Measurements from ENCODE around the gene UBA52.

The UBA52 gene

DNA sequence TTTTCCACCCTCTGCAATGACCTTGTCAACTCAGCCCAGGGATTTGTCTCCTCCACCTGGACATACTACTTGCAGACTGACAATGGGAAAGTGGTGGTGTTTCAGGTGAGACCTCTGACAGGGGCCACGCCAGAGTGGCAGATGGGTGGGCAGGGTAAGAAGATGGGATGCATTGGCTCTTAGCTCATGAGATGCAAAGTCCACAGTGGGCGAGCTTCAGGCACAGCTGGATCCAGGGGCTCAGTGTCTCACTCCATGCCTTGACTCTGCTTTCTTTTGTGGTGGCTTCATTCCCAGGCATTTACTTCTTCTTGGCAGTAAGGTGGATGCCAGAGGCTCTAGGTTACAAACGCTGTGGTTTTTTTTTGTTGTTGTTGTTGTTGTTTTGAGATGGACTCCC lies 44.4 kb downstream of the UBA52 start:
- H3K36me3 ChIP-seq (ENCODE audit: control insufficient read depth, insufficient read depth, low read length) = no peaks in the 10 kb centered on the region
- H2BK5ac ChIP-seq (ENCODE audit: low read length) = no peak overlapping the region
- H3K4me1 ChIP-seq (ENCODE audit: control insufficient read depth, low read depth, low read length) = peaks cover 3% of the 10 kb centered on the region
- H3K79me1 ChIP-seq (ENCODE audit: low read length) = no peaks in the 10 kb centered on the region
- H3K4ac ChIP-seq (ENCODE audit: low read depth, low read length) = no peak overlapping the region
- H3K4me2 ChIP-seq (ENCODE audit: low read length) = no peak overlapping the region
- no peak overlapping the region for H2AK5ac ChIP-seq (ENCODE audit: low read length)
- H3K27ac ChIP-seq (ENCODE audit: low read depth, low read length) = no peak overlapping the region
- WGBS (ENCODE audit: extremely low coverage, insufficient coverage, low lambda C conversion rate) = no CpG with 5 or more reads among the region's 3 CpGs
- H3K23ac ChIP-seq (ENCODE audit: low read length) = no peak overlapping the region
- H4K8ac ChIP-seq (ENCODE audit: low read depth, low read length) = no peak overlapping the region
- no peak overlapping the region for H3K4me3 ChIP-seq (ENCODE audit: low read length)
- H2BK120ac ChIP-seq (ENCODE audit: low read depth, low read length) = no peak overlapping the region
- DNase-seq = no peak
- peaks cover 22% of the 10 kb centered on the region for H3K27me3 ChIP-seq (ENCODE audit: insufficient read depth, low read length, poor library complexity)
- no peak overlapping the region for H3K18ac ChIP-seq (ENCODE audit: low read length)
- no peak overlapping the region for H4K5ac ChIP-seq (ENCODE audit: low read length)
- H3K9ac ChIP-seq (ENCODE audit: low read length) = no peak overlapping the region
- H3K56ac ChIP-seq (ENCODE audit: low read length) = no peak overlapping the region
- no peak overlapping the region for H2BK15ac ChIP-seq (replicated peaks; ENCODE audit: low read depth)
- no peaks in the 10 kb centered on the region for H3K79me2 ChIP-seq (ENCODE audit: control insufficient read depth, insufficient read depth, low read length)

- Histone ChIP-seq H3K4me2 (ENCODE audit: low read length) (no peak overlapping the region), H3K4ac (ENCODE audit: low read depth, low read length) (no peak overlapping the region), H3K27me3 (ENCODE audit: insufficient read depth, low read length, poor library complexity) (peaks cover 11% of the 10 kb centered on the region), H2AK5ac (ENCODE audit: low read length) (no peak overlapping the region), H3K79me1 (ENCODE audit: low read length) (no peaks in the 10 kb centered on the region), H2BK5ac (ENCODE audit: low read length) (no peak overlapping the region), H3K79me2 (ENCODE audit: control insufficient read depth, insufficient read depth, low read length) (no peaks in the 10 kb centered on the region), H3K4me3 (ENCODE audit: low read length) (no peak overlapping the region), H4K5ac (ENCODE audit: low read length) (no peak overlapping the region), H3K4me1 (ENCODE audit: control insufficient read depth, low read depth, low read length) (no peaks in the 10 kb centered on the region), H3K23ac (ENCODE audit: low read length) (no peak overlapping the region), H3K36me3 (ENCODE audit: control insufficient read depth, insufficient read depth, low read length) (no peaks in the 10 kb centered on the region), H3K9ac (ENCODE audit: low read length) (no peak overlapping the region), H4K8ac (ENCODE audit: low read depth, low read length) (no peak overlapping the region), H3K18ac (ENCODE audit: low read length) (no peak overlapping the region), H2BK120ac (ENCODE audit: low read depth, low read length) (no peak overlapping the region), H3K27ac (ENCODE audit: low read depth, low read length) (no peak overlapping the region), H2BK15ac (replicated peaks; ENCODE audit: low read depth) (no peak overlapping the region), H3K56ac (ENCODE audit: low read length) (no peak overlapping the region)
- DNase-seq = no peak
Observed at GRCh38 chr19:18617562-18617961, 45.9 kb downstream of the UBA52 start.

- no peak for DNase-seq
- H3K23ac ChIP-seq (ENCODE audit: low read length) = no peak overlapping the region
- no peak overlapping the region for H3K4me2 ChIP-seq (ENCODE audit: low read length)
- no peaks in the 10 kb centered on the region for H3K4me1 ChIP-seq (ENCODE audit: control insufficient read depth, low read depth, low read length)
- no peak overlapping the region for H3K4me3 ChIP-seq (ENCODE audit: low read length)
- no peak overlapping the region for H4K5ac ChIP-seq (ENCODE audit: low read length)
- no peak overlapping the region for H2BK5ac ChIP-seq (ENCODE audit: low read length)
- no peak overlapping the region for H4K8ac ChIP-seq (ENCODE audit: low read depth, low read length)
- H2BK15ac ChIP-seq (replicated peaks; ENCODE audit: low read depth) = no peak overlapping the region
- no peak overlapping the region for H3K27ac ChIP-seq (ENCODE audit: low read depth, low read length)
- WGBS (ENCODE audit: extremely low coverage, insufficient coverage, low lambda C conversion rate) = no CpG with 5 or more reads among the region's 13 CpGs
- no peak overlapping the region for H3K18ac ChIP-seq (ENCODE audit: low read length)
- H2AK5ac ChIP-seq (ENCODE audit: low read length) = no peak overlapping the region
- no peak overlapping the region for H2BK120ac ChIP-seq (ENCODE audit: low read depth, low read length)
- H3K56ac ChIP-seq (ENCODE audit: low read length) = no peak overlapping the region
- no peaks in the 10 kb centered on the region for H3K36me3 ChIP-seq (ENCODE audit: control insufficient read depth, insufficient read depth, low read length)
- no peaks in the 10 kb centered on the region for H3K79me1 ChIP-seq (ENCODE audit: low read length)
- H3K79me2 ChIP-seq (ENCODE audit: control insufficient read depth, insufficient read depth, low read length) = no peaks in the 10 kb centered on the region
- H3K27me3 ChIP-seq (ENCODE audit: insufficient read depth, low read length, poor library complexity) = peaks cover 4% of the 10 kb centered on the region
- no peak overlapping the region for H3K9ac ChIP-seq (ENCODE audit: low read length)
- no peak overlapping the region for H3K4ac ChIP-seq (ENCODE audit: low read depth, low read length)
Observed at GRCh38 chr19:18618236-18618635, 46.6 kb downstream of the UBA52 start.

GRCh38 chr19:18620311-18620710 lies 48.7 kb downstream of the UBA52 start:
- no peaks in the 10 kb centered on the region for H3K79me2 ChIP-seq (ENCODE audit: control insufficient read depth, insufficient read depth, low read length)
- H2BK5ac ChIP-seq (ENCODE audit: low read length) = no peak overlapping the region
- H3K9ac ChIP-seq (ENCODE audit: low read length) = no peak overlapping the region
- no peaks in the 10 kb centered on the region for H3K4me1 ChIP-seq (ENCODE audit: control insufficient read depth, low read depth, low read length)
- H3K27ac ChIP-seq (ENCODE audit: low read depth, low read length) = no peak overlapping the region
- H2BK120ac ChIP-seq (ENCODE audit: low read depth, low read length) = no peak overlapping the region
- no peak overlapping the region for H3K56ac ChIP-seq (ENCODE audit: low read length)
- H3K4me3 ChIP-seq (ENCODE audit: low read length) = no peak overlapping the region
- H2AK5ac ChIP-seq (ENCODE audit: low read length) = no peak overlapping the region
- H3K18ac ChIP-seq (ENCODE audit: low read length) = no peak overlapping the region
- no peak overlapping the region for H3K4me2 ChIP-seq (ENCODE audit: low read length)
- no peak overlapping the region for H4K5ac ChIP-seq (ENCODE audit: low read length)
- no CpG with 5 or more reads among the region's 10 CpGs for WGBS (ENCODE audit: extremely low coverage, insufficient coverage, low lambda C conversion rate)
- no peak overlapping the region for H4K8ac ChIP-seq (ENCODE audit: low read depth, low read length)
- DNase-seq = no peak
- no peak overlapping the region for H3K4ac ChIP-seq (ENCODE audit: low read depth, low read length)
- H3K23ac ChIP-seq (ENCODE audit: low read length) = no peak overlapping the region
- H3K79me1 ChIP-seq (ENCODE audit: low read length) = no peaks in the 10 kb centered on the region
- no peaks in the 10 kb centered on the region for H3K27me3 ChIP-seq (ENCODE audit: insufficient read depth, low read length, poor library complexity)
- no peak overlapping the region for H2BK15ac ChIP-seq (replicated peaks; ENCODE audit: low read depth)
- no peaks in the 10 kb centered on the region for H3K36me3 ChIP-seq (ENCODE audit: control insufficient read depth, insufficient read depth, low read length)

- Histone ChIP-seq H3K9ac (ENCODE audit: low read length) (no peak overlapping the region), H4K5ac (ENCODE audit: low read length) (no peak overlapping the region), H2AK5ac (ENCODE audit: low read length) (no peak overlapping the region), H3K4ac (ENCODE audit: low read depth, low read length) (no peak overlapping the region), H3K56ac (ENCODE audit: low read length) (no peak overlapping the region), H4K8ac (ENCODE audit: low read depth, low read length) (no peak overlapping the region), H3K4me2 (ENCODE audit: low read length) (no peak overlapping the region), H3K36me3 (ENCODE audit: control insufficient read depth, insufficient read depth, low read length) (no peaks in the 10 kb centered on the region), H2BK15ac (replicated peaks; ENCODE audit: low read depth) (no peak overlapping the region), H3K18ac (ENCODE audit: low read length) (no peak overlapping the region), H3K4me3 (ENCODE audit: low read length) (no peak overlapping the region), H3K23ac (ENCODE audit: low read length) (no peak overlapping the region), H3K79me1 (ENCODE audit: low read length) (no peaks in the 10 kb centered on the region), H3K4me1 (ENCODE audit: control insufficient read depth, low read depth, low read length) (no peaks in the 10 kb centered on the region), H3K79me2 (ENCODE audit: control insufficient read depth, insufficient read depth, low read length) (no peaks in the 10 kb centered on the region), H3K27ac (ENCODE audit: low read depth, low read length) (no peak overlapping the region), H3K27me3 (ENCODE audit: insufficient read depth, low read length, poor library complexity) (no peaks in the 10 kb centered on the region), H2BK5ac (ENCODE audit: low read length) (no peak overlapping the region), H2BK120ac (ENCODE audit: low read depth, low read length) (no peak overlapping the region)
- WGBS (ENCODE audit: extremely low coverage, insufficient coverage, low lambda C conversion rate) = no CpG with 5 or more reads among the region's 7 CpGs
- DNase-seq = no peak
Observed at GRCh38 chr19:18620902-18621301, 49.2 kb downstream of the UBA52 start.

- no peak overlapping the region for H4K8ac ChIP-seq (ENCODE audit: low read depth, low read length)
- H2BK5ac ChIP-seq (ENCODE audit: low read length) = no peak overlapping the region
- no peak overlapping the region for H3K9ac ChIP-seq (ENCODE audit: low read length)
- no peak overlapping the region for H2AK5ac ChIP-seq (ENCODE audit: low read length)
- H3K4me1 ChIP-seq (ENCODE audit: control insufficient read depth, low read depth, low read length) = no peaks in the 10 kb centered on the region
- no peak for DNase-seq
- H4K5ac ChIP-seq (ENCODE audit: low read length) = no peak overlapping the region
- no peaks in the 10 kb centered on the region for H3K79me1 ChIP-seq (ENCODE audit: low read length)
- H3K36me3 ChIP-seq (ENCODE audit: control insufficient read depth, insufficient read depth, low read length) = no peaks in the 10 kb centered on the region
- H3K4me3 ChIP-seq (ENCODE audit: low read length) = no peak overlapping the region
- H3K4me2 ChIP-seq (ENCODE audit: low read length) = no peak overlapping the region
- no peak overlapping the region for H2BK15ac ChIP-seq (replicated peaks; ENCODE audit: low read depth)
- no peak overlapping the region for H3K4ac ChIP-seq (ENCODE audit: low read depth, low read length)
- WGBS (ENCODE audit: extremely low coverage, insufficient coverage, low lambda C conversion rate) = no CpG with 5 or more reads among the region's 2 CpGs
- H3K27ac ChIP-seq (ENCODE audit: low read depth, low read length) = no peak overlapping the region
- no peak overlapping the region for H3K18ac ChIP-seq (ENCODE audit: low read length)
- no peak overlapping the region for H3K56ac ChIP-seq (ENCODE audit: low read length)
- no peak overlapping the region for H3K23ac ChIP-seq (ENCODE audit: low read length)
- H3K27me3 ChIP-seq (ENCODE audit: insufficient read depth, low read length, poor library complexity) = no peaks in the 10 kb centered on the region
- H2BK120ac ChIP-seq (ENCODE audit: low read depth, low read length) = no peak overlapping the region
- H3K79me2 ChIP-seq (ENCODE audit: control insufficient read depth, insufficient read depth, low read length) = no peaks in the 10 kb centered on the region
Observed at GRCh38 chr19:18626906-18627305, 55.2 kb downstream of the UBA52 start.

Data from mesendoderm (in vitro differentiated cells).